Heart left ventricle (tissue), 16 donors: Measurements from ENCODE around the gene C1QL1. TPM values are rescaled to one million over a fixed set of nuclear protein-coding genes. Genes with fewer than 3 reads are reported as not detected.

Experiments
- ATAC-seq, 4 donors: fragments of 200-7000 bp; cut with Tn5 transposase; one replicate each; pipeline ENCODE4 v1.9.1; 2020 to 2022; ENCODE audit warnings: moderate library complexity in 4 of 4, mild to moderate bottlenecking in 3 of 4, moderate number of reproducible peaks in 1 of 4
- DNase-seq, 5 donors: peaks; one replicate each; pipeline ENCODE4 v3.0.0-alpha.2; 2020
- H3K27ac ChIP-seq, 12 donors: fragments of 200-600 bp; sonication (generic) in 4 of 12; one replicate each; pipeline versions ENCODE4 v1.5.0 to v1.8.0; 2016 to 2022; ENCODE audit warnings: mild to moderate bottlenecking in 2 of 12
- H3K27me3 ChIP-seq, 9 donors: fragments of 200-600 bp; sonication (generic) in 2 of 9; one replicate each; pipeline versions ENCODE4 v1.5.1 to v1.8.0; 2016 to 2022; ENCODE audit warnings: mild to moderate bottlenecking in 3 of 9
- H3K36me3 ChIP-seq, 9 donors: fragments of 200-600 bp; sonication (generic) in 2 of 9; one replicate each; pipeline versions ENCODE4 v1.5.0 to v1.8.0; 2018 to 2022; ENCODE audit warnings: mild to moderate bottlenecking in 2 of 9
- H3K4me1 ChIP-seq, 12 donors: fragments of 200-600 bp; sonication (generic) in 4 of 12; one replicate each; pipeline versions ENCODE4 v1.5.0 to v1.8.0; 2016 to 2022; ENCODE audit warnings: mild to moderate bottlenecking in 3 of 12
- H3K4me3 ChIP-seq, 12 donors: fragments of 200-600 bp; sonication (generic) in 4 of 12; one replicate each; pipeline versions ENCODE4 v1.5.0 to v1.8.0; 2017 to 2022; ENCODE audit warnings: mild to moderate bottlenecking in 9 of 12, moderate library complexity in 4 of 12
- H3K9me3 ChIP-seq, 12 donors: fragments of 200-600 bp; sonication (generic) in 4 of 12; one replicate each; pipeline versions ENCODE4 v1.5.0 to v1.8.0; 2016 to 2022; ENCODE audit warnings: mild to moderate bottlenecking in 1 of 12
- CTCF ChIP-seq, 12 donors: fragments of 200-600 bp; sonication (generic) in 4 of 12; IDR thresholded peaks; one replicate each; pipeline versions ENCODE4 v1.5.0 to v1.8.0; 2018 to 2022; ENCODE audit warnings: antibody characterized with exemption in 12 of 12, mild to moderate bottlenecking in 5 of 12
- POLR2A ChIP-seq, 2 donors: fragments of 450-650 bp; IDR thresholded peaks; one replicate each; pipeline ENCODE4 v1.6.1; 2017; ENCODE audit warnings: antibody characterized with exemption in 2 of 2, mild to moderate bottlenecking in 2 of 2, moderate library complexity in 2 of 2
- WGBS, 4 donors: extraction: QIAGEN DNeasy Blood & Tissue Kit in 2 of 4; methylation state at CpG; one replicate each; pipeline versions ENCODE4 v1.1.5 to v1.1.7; 2013 to 2018; 5-methylcytosine and 5-hydroxymethylcytosine counted together
- intact Hi-C, 10 donors: fragments of 100-400 bp; cut with DNase I; formaldehyde crosslinking; loops; one replicate each; pipeline versions ENCODE4 v1.11.1 to v1.14.2; 2022
- polyA plus RNA-seq, 2 donors: library from polyadenylated mRNA; stranded (reverse); fragments of 200-250 nt; gene quantifications; one replicate each; pipeline ENCODE4 v1.2.3, GENCODE V29; 2013
- total RNA-seq, 9 donors: library from RNA; depleted of rRNA in 2 of 9; stranded (reverse); fragments of >200 nt in 2 of 9; fragmentation: NEBNext Ultra II Directional in 3 of 9; extraction: Animal tissue kit (Norgen Biotek cat#: 25700) in 3 of 9; gene quantifications; one replicate each; pipeline versions ENCODE4 v1.1.0 to v1.2.4, GENCODE V29; 2016 to 2023
- donor health status: ischemic (EF 13 %, LVEDD 7.1; RV severe dilation, severe dysfunction).
- donor health status: healthy with polysubstance abuse.
- donor health status: DM: no; HTN: yes; CAD: no.
- donor health status: DM: no; HTN: no; CAD: no.
- donor health status: ischemic (EF 25% LVEDD 6.9; RV normal size, moderate dysfunction).
- donor health status: ischemic (EF 25% LVEDD 5.7; RV mildly dilated, moderate dysfunction).
- donor health status: healthy.
- donor health status: DM: yes; HTN: yes; CAD: no.
- donor health status: ischemic (EF 35%, LVEDD 5.7; RV mildly dilated, moderate dysfunction).
- donor health status: nonischemic (EF 11% LVEDD 7.7; RV severe dilation, severe dysfunction).
- donor health status: DM: yes; HTN: yes; CAD: no.
- donor health status: PGD.
- donor health status: ischemic (EF 29% LVEDD 5.4; RV normal size, mild dysfunction).
- donor health status: nonischemic (EF 23%, LVEDD 6.1; RV moderate dilation, normal function).

The C1QL1 gene
- total and polyA plus RNA-seq, 11 donors, result 0.66 to 5.8 (median 1.4) TPM

- DNase-seq (no peak), ATAC-seq (peak in 3 of 4 donors; percentile 3 to 22 (median 17))
- Histone ChIP-seq H3K4me1 (peaks cover 0 to 38% (median 14%) of the 10 kb centered on the region in 12 donors), H3K27me3 (peaks cover 0 to 4% (median 0%) of the 10 kb centered on the region in 9 donors), H3K4me3 (no peak overlapping the region), H3K27ac (peak overlapping the region in 9 of 12 donors; percentile 17 to 74 (median 45)), H3K36me3 (no peaks in the 10 kb centered on the region), H3K9me3 (no peaks in the 10 kb centered on the region)
- intact Hi-C loops, result loop anchor here in 9 of 10 donors (1.0 to 10.0 kb wide), 15 partner anchors 47 to 214 kb away; partner anchors contain the start of genes PLCD3 (in 4 of the 9), ACBD4 (in 1 of the 9) and C1QL1 (in 1 of the 9)
- WGBS, 4 donors, result 43 to 60% (median 50%) methylated on average over 7 of the region's 7 CpGs
- TF ChIP-seq POLR2A (IDR thresholded peaks at IDR 0.05), result no peak
- TF ChIP-seq CTCF (IDR thresholded peaks at IDR 0.05), result no peak
These were observed 47.5 kb downstream of the C1QL1 start for GRCh38 chr17:44920565-44920940.

GRCh38 chr17:44919885-44920564 lies 48.1 kb downstream of the C1QL1 start:
- H3K36me3 ChIP-seq, result no peaks in the 10 kb centered on the region
- no peaks in the 10 kb centered on the region for H3K9me3 ChIP-seq
- peaks cover 0 to 38% (median 16%) of the 10 kb centered on the region in 12 donors for H3K4me1 ChIP-seq
- peaks cover 0 to 4% (median 0%) of the 10 kb centered on the region in 9 donors for H3K27me3 ChIP-seq
- H3K4me3 ChIP-seq, result no peak overlapping the region
- peak overlapping the region in 5 of 12 donors; percentile 17 to 74 (median 70) for H3K27ac ChIP-seq
- 10 to 14% (median 11%) methylated on average over 8 to 9 of the region's 9 CpGs for whole genome bisulfite sequencing, 4 donors
- no peak for TF ChIP-seq POLR2A (IDR thresholded peaks at IDR 0.05)
- peak; percentile 70 to 90 (median 84) for TF ChIP-seq CTCF (IDR thresholded peaks at IDR 0.05)
- peak; percentile 69 to 85 (median 84) for ATAC-seq
- intact Hi-C loops, result loop anchor here (1.0 to 10.0 kb wide), 17 partner anchors 47 to 275 kb away; partner anchors contain the start of genes PLCD3 (in 4 of the 10), ACBD4 (in 1 of the 10) and C1QL1 (in 1 of the 10)
- peak; percentile 79 to 88 (median 84) for DNase-seq

- Histone ChIP-seq H3K36me3 (no peaks in the 10 kb centered on the region), H3K27me3 (peaks cover 0 to 4% (median 0%) of the 10 kb centered on the region in 9 donors), H3K4me3 (no peak overlapping the region), H3K4me1 (peaks cover 0 to 38% (median 16%) of the 10 kb centered on the region in 12 donors), H3K27ac (no peak overlapping the region), H3K9me3 (no peaks in the 10 kb centered on the region)
- no peak for DNase-seq
- ATAC-seq, result no peak
- WGBS, 4 donors, result 54 to 75% (median 65%) methylated on average over 2 of the region's 2 CpGs
- no peak for TF ChIP-seq POLR2A (IDR thresholded peaks at IDR 0.05)
- no peak for TF ChIP-seq CTCF (IDR thresholded peaks at IDR 0.05)
- intact Hi-C loops, result loop anchor here in 6 of 10 donors (1.0 to 10.0 kb wide), 5 partner anchors 101 to 275 kb away; no protein-coding TSS in a partner anchor
These were observed 48.7 kb downstream of the C1QL1 start for GRCh38 chr17:44919411-44919810.

- 88 to 97% (median 94%) methylated on average over 2 of the region's 2 CpGs for WGBS, 4 donors
- intact Hi-C loops, result loop anchor here in 6 of 10 donors (2.0 to 10.0 kb wide), 4 partner anchors 103 to 277 kb away; no protein-coding TSS in a partner anchor
- peaks cover 0 to 9% (median 0%) of the 10 kb centered on the region in 9 donors for H3K27me3 ChIP-seq
- ATAC-seq (no peak), DNase-seq (no peak)
- no peak overlapping the region for H3K4me3 ChIP-seq
- TF ChIP-seq POLR2A (IDR thresholded peaks at IDR 0.05), result no peak
- TF ChIP-seq CTCF (IDR thresholded peaks at IDR 0.05), result no peak
- no peaks in the 10 kb centered on the region for H3K36me3 ChIP-seq
- no peaks in the 10 kb centered on the region for H3K9me3 ChIP-seq
- H3K27ac ChIP-seq, result no peak overlapping the region
- peaks cover 0 to 38% (median 16%) of the 10 kb centered on the region in 12 donors for H3K4me1 ChIP-seq
These were observed 50.1 kb downstream of the C1QL1 start for GRCh38 chr17:44918006-44918405.
